T-helper 2 cell treated with Interferon-gamma antibody and Interleukin-4, amounts not matched to agents 5 μg/mL and 100 μg/mL, for 36 hours (primary cell): ENCODE measurements around the gene ABCA10.

Experiments used
- DNase-seq: peaks from one replicate; pipeline ENCODE4 v3.0.0; 2021; ENCODE audit warnings: low spot score
- H3K27ac Mint-ChIP-seq: one replicate; pipeline ENCODE4 v1.8.0; 2021; ENCODE audit warnings: mild to moderate bottlenecking, mixed read lengths
- H3K27me3 Mint-ChIP-seq: one replicate; pipeline ENCODE4 v1.8.0; 2021; ENCODE audit warnings: low read depth, mixed read lengths
- H3K36me3 Mint-ChIP-seq: one replicate; pipeline ENCODE4 v1.8.0; 2021; ENCODE audit warnings: low read depth, mixed read lengths
- H3K4me1 Mint-ChIP-seq: one replicate; pipeline ENCODE4 v1.8.0; 2021; ENCODE audit warnings: low read depth, mixed read lengths
- H3K4me3 Mint-ChIP-seq: one replicate; pipeline ENCODE4 v1.8.0; 2022; ENCODE audit warnings: mild to moderate bottlenecking, moderate library complexity, mixed read lengths
- H3K9me3 Mint-ChIP-seq: one replicate; pipeline ENCODE4 v1.8.0; 2021; ENCODE audit warnings: mixed read lengths

The ABCA10 gene

DNA sequence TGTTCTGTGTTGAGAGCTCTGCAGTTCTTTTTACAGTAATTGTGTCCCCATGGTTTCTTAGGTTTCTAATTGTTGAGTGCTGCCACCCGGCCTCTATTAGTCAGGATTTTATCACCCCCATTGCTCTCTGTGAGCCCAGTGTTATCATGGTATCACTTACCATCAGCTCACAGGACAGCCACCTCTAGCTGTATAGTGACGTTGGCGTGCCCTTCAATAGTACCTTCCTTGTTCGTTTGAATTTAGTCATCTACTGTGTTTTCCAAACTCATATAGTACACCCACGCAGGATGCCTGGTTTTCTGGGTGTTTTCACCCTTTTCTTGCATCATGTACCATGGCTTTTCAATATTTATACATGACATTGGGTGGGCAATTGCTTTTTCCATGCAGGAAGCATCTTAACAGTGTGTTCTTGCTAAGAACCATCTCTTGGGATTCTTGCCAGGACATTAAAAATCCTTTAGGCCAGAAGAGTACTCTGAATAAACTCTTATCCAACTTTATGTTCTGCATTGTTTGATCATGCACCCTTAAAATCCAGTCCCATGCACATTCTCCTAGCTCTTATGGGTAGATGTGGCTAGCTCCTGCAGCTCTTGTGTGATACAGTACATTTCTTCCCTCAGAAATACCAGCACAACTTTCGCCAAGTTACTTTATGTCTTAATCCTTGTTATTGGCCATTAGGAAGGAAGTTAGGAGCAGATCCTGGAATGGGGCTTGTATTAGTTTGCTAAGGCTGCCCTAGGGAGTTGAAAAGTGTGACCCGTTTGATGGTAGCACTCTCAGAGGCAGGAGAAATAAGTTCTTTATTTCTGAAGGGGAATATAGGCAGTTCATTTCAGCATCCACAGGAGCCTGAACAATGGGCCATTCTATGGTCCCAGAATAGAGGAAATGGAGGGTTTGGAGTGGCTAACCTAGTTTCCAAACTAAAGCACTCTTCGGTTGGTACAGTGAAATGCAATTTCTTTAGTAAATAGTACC is 11.3 kb upstream of the ABCA10 start:
- no peak overlapping the region for H3K27ac Mint-ChIP-seq
- no peak for DNase-seq
- H3K4me3 Mint-ChIP-seq, result no peak overlapping the region
- H3K9me3 Mint-ChIP-seq, result no peaks in the 10 kb centered on the region
- H3K4me1 Mint-ChIP-seq, result no peaks in the 10 kb centered on the region
- peaks cover 3% of the 10 kb centered on the region for H3K27me3 Mint-ChIP-seq
- no peaks in the 10 kb centered on the region for H3K36me3 Mint-ChIP-seq

DNA sequence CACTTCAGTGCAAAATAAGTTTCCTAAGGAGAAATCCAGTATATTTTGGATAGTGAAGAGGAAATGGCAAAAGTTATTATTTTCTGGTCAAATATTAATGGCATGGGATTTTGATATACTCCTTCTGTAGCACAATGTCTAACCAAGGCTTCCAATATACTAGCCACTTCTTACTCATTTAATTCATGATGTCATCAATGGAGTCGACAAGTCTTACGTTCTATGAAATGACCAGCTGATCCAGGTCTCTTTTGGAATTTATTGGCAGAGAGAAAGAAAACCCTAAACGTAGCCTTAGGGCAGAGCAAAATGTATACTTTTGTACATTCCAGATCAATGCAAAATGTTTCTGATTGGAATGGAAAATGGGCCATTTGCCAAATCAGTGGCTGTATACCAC is 8.3 kb upstream of the ABCA10 start:
- Mint-ChIP-seq H3K36me3 (peaks cover 1% of the 10 kb centered on the region), H3K27me3 (peaks cover 3% of the 10 kb centered on the region), H3K4me1 (no peaks in the 10 kb centered on the region), H3K4me3 (no peak overlapping the region), H3K27ac (no peak overlapping the region), H3K9me3 (peaks cover 9% of the 10 kb centered on the region)
- no peak for DNase-seq

DNA sequence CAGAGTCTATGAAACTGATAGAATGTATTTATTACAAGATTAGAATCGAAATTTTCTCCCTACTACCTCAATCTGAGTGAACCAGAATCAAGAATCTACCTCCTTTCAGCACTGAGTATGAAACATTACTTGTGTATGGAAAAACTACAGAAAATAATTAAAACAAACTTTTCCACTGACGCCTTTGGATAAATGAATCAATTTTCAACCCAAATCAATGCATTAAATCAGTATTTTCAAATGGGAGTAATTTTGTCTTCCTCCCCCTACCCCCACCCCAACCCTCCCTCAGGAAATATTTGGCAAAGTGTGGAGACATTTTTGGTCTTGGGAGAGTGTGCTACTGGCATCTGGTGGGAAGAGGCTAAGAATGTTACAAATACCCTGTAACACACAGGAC is 7.8 kb upstream of the ABCA10 start:
- DNase-seq, result no peak
- H3K36me3 Mint-ChIP-seq, result peaks cover 1% of the 10 kb centered on the region
- H3K4me1 Mint-ChIP-seq, result no peaks in the 10 kb centered on the region
- H3K27ac Mint-ChIP-seq, result no peak overlapping the region
- H3K27me3 Mint-ChIP-seq, result peaks cover 3% of the 10 kb centered on the region
- peaks cover 9% of the 10 kb centered on the region for H3K9me3 Mint-ChIP-seq
- no peak overlapping the region for H3K4me3 Mint-ChIP-seq

DNA sequence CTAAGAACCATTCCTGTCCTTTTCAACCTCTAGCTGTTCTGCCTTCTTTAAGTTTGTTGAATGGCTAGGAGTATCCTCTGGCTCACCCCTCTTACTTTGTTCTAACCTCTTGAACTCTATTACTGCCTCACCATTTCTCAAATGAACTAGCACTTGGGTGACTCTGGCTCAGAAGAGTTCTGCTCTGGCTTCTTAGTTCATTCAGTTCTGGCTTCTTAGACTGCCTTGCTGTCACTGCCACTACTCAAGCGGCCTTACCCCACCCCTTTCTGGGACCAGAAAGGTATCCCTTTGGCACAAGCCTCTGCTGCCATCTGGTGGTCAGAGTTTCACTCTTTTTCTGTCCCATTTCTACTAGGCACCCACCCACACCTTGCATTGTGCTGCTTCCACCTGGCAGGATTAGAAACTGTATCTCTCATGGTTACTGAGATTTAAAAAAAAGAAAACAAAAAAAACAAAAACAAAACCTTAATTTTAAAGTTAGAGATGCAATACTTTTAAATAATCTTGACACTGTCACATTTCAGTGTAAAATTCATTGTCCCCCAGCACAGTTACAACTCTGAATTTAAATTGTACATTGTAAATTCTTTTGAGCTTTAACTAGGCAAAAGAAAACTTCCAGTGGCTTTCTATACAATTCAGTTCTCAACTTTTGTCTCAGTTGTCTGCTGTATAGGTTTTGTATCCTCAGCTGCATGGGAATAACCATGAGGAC is 6.9 kb upstream of the ABCA10 start:
- H3K27ac Mint-ChIP-seq, result no peak overlapping the region
- peaks cover 9% of the 10 kb centered on the region for H3K9me3 Mint-ChIP-seq
- DNase-seq, result peak; percentile 49
- no peak overlapping the region for H3K4me3 Mint-ChIP-seq
- peaks cover 1% of the 10 kb centered on the region for H3K36me3 Mint-ChIP-seq
- no peaks in the 10 kb centered on the region for H3K4me1 Mint-ChIP-seq
- peaks cover 5% of the 10 kb centered on the region for H3K27me3 Mint-ChIP-seq

DNA sequence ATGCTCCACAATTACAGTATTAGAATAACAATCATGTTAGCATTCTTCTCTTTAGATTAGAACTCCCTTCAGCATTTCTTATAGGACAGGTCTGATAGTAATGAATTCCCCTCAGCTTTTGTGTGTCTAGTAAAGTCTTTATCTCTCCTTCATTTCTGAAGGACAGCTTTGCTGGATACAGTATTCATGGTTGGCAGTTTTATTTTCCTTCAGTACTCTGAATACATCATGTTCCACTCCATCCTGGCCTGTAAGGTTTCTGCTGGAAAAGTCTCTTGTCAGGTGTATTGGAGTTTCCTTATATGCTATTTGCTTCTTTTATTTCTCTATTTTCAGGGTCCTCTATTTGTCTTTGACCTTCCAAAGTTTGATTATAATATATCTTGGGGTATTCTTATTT is 4.0 kb upstream of the ABCA10 start:
- Mint-ChIP-seq H3K36me3 (peaks cover 1% of the 10 kb centered on the region), H3K4me1 (no peaks in the 10 kb centered on the region), H3K27me3 (peaks cover 16% of the 10 kb centered on the region), H3K4me3 (no peak overlapping the region), H3K9me3 (peaks cover 9% of the 10 kb centered on the region), H3K27ac (no peak overlapping the region)
- DNase-seq, result no peak

DNA sequence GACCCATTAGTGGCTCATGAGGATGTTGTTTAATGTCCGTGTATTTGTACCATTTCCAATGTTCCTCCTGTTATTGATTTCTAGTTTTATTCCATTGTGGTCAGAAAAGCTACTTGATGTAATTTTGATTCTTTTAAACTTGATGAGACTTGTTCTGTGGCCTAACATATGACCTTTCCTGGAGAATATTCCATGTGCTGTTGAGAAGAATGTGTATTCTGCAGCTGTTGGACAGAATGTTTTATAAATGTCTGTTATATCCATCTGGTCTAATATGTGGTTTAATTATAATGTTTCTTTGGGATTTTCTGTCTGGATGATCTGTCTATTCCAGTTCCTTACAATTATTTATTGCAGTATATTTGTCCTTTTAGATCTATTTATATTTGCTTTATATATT is 2.9 kb upstream of the ABCA10 start:
- Mint-ChIP-seq H3K9me3 (peaks cover 9% of the 10 kb centered on the region), H3K27ac (no peak overlapping the region), H3K36me3 (peaks cover 1% of the 10 kb centered on the region), H3K4me3 (no peak overlapping the region), H3K4me1 (peaks cover 4% of the 10 kb centered on the region), H3K27me3 (peaks cover 20% of the 10 kb centered on the region)
- no peak for DNase-seq

DNA sequence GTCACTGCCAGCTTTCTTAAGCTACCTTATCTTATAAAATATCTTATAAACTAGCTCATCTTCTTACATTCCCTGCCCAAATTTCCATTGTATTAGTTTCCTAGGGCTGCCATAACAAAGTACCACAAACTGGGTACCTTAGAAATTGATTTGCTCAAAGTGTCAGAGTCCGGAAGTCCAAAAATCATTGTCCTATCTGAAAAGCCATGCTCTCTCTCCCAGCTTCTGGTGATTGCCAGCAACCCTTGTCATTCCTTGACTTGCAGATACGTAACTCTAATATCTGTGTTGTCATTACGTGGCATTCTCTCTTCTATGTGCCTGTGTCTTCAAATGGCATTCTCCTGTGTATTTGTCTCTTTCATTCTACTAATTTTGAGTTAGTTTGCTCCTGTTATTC is 2.3 kb upstream of the ABCA10 start:
- H3K9me3 Mint-ChIP-seq, result peaks cover 9% of the 10 kb centered on the region
- no peak overlapping the region for H3K27ac Mint-ChIP-seq

DNA sequence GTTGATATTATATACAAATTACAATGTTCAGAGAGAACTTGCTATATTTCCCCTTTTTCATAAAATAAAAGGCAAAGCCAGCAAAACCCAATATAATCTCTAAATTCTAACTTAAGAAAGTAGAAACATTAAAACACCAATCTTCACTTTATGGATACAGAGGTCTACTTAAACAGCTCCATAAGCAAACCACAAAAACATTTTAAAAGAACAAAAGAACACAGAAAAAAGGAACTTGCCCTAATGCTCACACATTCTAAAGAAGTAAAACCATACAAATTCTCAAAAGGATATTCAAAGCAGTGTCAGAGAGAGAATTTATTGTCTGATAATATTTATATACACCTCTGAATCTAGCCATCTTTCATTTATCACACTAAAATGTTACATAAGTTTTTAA is 606 bp downstream of the ABCA10 start:
- Mint-ChIP-seq H3K36me3 (peaks cover under 1% of the 10 kb centered on the region), H3K4me3 (no peak overlapping the region), H3K27ac (no peak overlapping the region), H3K9me3 (peaks cover 6% of the 10 kb centered on the region), H3K27me3 (peaks cover 17% of the 10 kb centered on the region), H3K4me1 (peaks cover 6% of the 10 kb centered on the region)
- no peak for DNase-seq

More for the DNA sequence above, 2.3 kb upstream of the ABCA10 start:
- H3K4me1 Mint-ChIP-seq, result peaks cover 4% of the 10 kb centered on the region
- no peak overlapping the region for H3K4me3 Mint-ChIP-seq
- DNase-seq, result no peak
- H3K36me3 Mint-ChIP-seq, result peaks cover 1% of the 10 kb centered on the region
- peaks cover 20% of the 10 kb centered on the region for H3K27me3 Mint-ChIP-seq

DNA sequence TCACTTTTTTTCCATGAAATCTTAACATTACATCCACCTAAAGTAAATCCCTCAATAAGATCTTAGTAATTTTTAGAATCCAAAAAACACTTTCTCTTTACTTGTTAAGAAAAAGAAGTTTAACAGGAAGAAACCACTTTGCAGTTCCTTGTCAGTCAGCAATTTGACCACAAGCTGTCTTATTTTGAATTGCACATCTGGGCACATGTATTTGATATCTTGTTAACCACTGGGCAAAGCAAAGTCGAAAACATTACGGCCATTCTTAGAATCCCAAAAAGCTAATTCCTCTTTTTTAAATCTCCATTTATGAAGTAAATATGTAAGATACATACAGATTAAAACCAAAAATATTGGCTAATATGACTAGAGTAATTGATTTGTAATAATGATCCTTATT is 1.1 kb downstream of the ABCA10 start:
- Mint-ChIP-seq H3K9me3 (peaks cover 1% of the 10 kb centered on the region), H3K27me3 (peaks cover 17% of the 10 kb centered on the region), H3K4me1 (peaks cover 8% of the 10 kb centered on the region), H3K27ac (no peak overlapping the region), H3K36me3 (no peaks in the 10 kb centered on the region), H3K4me3 (no peak overlapping the region)
- DNase-seq, result no peak

DNA sequence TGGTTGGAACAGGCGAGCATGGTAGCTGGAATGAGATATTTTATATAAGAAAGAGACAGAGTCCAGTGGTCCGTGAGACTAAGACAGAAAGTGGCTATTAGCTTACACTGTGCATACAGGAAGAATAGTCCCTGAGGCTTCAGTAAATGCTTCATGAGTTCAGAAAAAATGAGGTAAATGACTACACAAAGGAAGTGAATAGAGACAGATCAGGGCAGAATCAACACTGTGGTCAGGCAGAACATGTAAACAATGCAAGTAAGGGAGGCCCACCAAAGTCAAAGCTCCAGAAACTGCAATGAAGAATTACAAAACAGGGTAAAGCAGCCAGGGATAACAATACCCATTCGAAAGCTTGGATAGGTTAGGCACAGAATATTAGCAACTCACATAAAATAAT is 4.8 kb downstream of the ABCA10 start:
- H3K4me3 Mint-ChIP-seq, result no peak overlapping the region
- peaks cover 8% of the 10 kb centered on the region for H3K4me1 Mint-ChIP-seq
- H3K27me3 Mint-ChIP-seq, result peaks cover 9% of the 10 kb centered on the region
- H3K36me3 Mint-ChIP-seq, result no peaks in the 10 kb centered on the region
- H3K9me3 Mint-ChIP-seq, result no peaks in the 10 kb centered on the region
- no peak for DNase-seq
- H3K27ac Mint-ChIP-seq, result no peak overlapping the region

DNA sequence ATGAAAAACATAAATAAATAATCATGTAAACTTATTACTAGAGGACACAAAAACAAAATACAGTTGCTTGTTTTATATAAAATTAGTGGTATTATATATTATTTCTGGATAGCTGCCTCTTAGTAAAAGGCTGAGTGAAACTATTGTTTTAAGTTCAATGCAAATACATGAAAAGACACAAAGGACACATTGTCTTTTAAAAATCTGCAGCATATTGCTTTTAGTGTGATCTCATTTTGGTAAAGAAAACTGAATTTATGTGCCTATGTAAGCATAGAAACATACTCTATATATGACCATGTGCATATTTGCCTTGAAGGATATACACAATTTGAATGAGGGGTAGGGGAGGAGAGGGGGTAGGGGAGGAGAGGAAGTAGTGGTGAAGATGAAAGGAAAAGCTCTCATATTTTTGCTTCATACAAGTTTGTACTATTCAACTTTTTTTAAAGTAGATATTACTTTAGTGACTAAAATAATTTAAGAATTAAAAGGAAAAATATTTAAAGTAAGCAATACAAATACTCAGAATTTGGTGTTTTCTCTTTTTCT is 5.8 kb downstream of the ABCA10 start:
- H3K4me3 Mint-ChIP-seq, result no peak overlapping the region
- DNase-seq, result no peak
- H3K27me3 Mint-ChIP-seq, result peaks cover 4% of the 10 kb centered on the region
- H3K27ac Mint-ChIP-seq, result no peak overlapping the region
- no peaks in the 10 kb centered on the region for H3K9me3 Mint-ChIP-seq
- H3K4me1 Mint-ChIP-seq, result peaks cover 8% of the 10 kb centered on the region
- H3K36me3 Mint-ChIP-seq, result no peaks in the 10 kb centered on the region

DNA sequence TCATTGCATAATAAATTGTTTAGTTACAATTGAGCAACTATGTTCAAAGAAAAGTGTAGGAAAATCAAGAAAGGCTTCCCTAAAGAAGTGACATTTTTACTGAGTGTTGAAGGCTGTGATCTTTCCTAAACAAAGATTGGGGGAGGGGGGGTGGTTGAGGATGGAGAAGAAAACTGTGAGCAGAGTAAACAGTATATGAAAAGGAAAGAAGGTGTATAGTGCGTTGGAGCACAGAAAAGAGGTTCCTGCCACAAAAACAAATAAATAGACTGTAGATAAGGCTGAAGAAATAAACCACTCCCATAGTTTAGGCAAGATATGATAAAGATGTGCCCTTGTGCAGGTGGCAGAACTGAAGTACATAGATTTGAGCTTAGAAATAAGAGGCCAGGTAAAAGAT is 8.5 kb downstream of the ABCA10 start:
- no peak for DNase-seq
- Mint-ChIP-seq H3K27me3 (no peaks in the 10 kb centered on the region), H3K4me1 (peaks cover 4% of the 10 kb centered on the region), H3K9me3 (no peaks in the 10 kb centered on the region), H3K27ac (no peak overlapping the region), H3K36me3 (no peaks in the 10 kb centered on the region), H3K4me3 (no peak overlapping the region)

DNA sequence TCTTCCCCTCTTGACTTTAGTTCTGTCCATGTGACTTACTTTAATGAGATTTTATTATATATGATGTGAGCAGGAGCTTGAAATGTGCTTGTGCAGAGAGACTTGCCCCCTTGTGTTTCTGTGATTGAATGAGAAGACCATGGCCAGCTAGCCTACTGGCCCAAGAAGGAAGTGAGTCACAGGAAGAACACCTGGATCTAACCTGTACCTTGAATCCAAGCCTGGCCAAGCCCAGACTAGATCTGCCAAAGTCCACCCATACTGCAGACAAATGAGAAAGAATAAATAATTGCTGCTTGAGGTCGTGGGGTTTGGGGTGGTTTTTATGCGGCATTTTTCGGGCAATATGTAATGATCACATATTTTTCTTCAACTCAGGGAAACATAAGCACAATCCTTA is 9.6 kb downstream of the ABCA10 start:
- no peak overlapping the region for H3K27ac Mint-ChIP-seq
- H3K9me3 Mint-ChIP-seq, result no peaks in the 10 kb centered on the region

More for the DNA sequence above, 9.6 kb downstream of the ABCA10 start:
- peaks cover 4% of the 10 kb centered on the region for H3K4me1 Mint-ChIP-seq
- H3K36me3 Mint-ChIP-seq, result no peaks in the 10 kb centered on the region
- DNase-seq, result no peak
- no peaks in the 10 kb centered on the region for H3K27me3 Mint-ChIP-seq
- H3K4me3 Mint-ChIP-seq, result no peak overlapping the region
